Stimulated activated CD8-positive, alpha-beta memory T cell treated with anti-CD3 and anti-CD28 coated beads, Interleukin-4, amount 100 ng/mL, for 1 hour (primary cell): ENCODE measurements around the gene COPZ1.
A peak's percentile ranks its signal among the peaks of the same experiment; 100 is the strongest.

ENCODE experiments used
- DNase-seq, 2 donors: peaks; one replicate each; pipeline ENCODE4 v3.0.0-alpha.2; 2020; ENCODE audit warnings: low read depth in 2 of 2, low spot score in 1 of 2

COPZ1 gene

DNA sequence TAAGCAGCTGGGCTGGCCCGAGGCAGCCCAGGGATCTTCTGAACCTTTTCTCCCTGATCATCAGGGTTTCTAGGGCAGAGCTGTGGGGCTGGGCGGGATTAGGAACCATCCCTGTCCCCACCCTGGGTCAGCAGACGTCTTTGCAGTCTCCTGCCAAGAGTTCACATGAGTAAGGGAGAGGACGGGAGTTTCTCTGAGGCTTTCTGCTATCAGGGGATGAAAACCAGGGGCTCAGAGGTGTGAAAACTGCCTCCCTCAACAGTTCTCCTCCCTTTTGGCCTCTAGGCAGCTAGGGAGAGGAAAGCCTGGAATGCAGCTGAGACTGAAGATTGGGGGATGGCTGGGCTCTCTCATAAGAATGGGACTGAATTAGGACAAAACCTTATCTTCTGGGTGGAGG, 51.7 kb downstream of the COPZ1 start:
- no peak for DNase-seq

DNA sequence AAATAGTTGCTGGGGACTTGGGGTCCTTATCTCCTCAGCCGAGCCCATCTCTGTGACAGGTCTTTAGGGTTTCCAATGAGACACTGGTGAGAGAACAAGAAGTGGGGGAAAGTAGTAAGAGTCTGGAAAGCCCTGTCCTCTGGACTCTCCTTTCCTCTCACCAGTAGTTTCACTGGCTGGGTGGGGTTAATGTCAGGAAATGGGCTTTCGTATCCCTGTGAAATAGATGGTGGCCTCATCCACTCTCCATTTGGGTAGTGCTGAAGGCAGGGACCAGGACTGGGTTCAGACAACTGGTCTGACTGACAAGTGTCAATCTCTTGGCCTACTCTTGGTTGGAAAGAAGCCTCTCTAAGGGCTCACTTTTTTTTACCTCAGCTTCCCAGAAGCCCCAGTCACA, 52.1 kb downstream of the COPZ1 start:
- no peak for DNase-seq

DNA sequence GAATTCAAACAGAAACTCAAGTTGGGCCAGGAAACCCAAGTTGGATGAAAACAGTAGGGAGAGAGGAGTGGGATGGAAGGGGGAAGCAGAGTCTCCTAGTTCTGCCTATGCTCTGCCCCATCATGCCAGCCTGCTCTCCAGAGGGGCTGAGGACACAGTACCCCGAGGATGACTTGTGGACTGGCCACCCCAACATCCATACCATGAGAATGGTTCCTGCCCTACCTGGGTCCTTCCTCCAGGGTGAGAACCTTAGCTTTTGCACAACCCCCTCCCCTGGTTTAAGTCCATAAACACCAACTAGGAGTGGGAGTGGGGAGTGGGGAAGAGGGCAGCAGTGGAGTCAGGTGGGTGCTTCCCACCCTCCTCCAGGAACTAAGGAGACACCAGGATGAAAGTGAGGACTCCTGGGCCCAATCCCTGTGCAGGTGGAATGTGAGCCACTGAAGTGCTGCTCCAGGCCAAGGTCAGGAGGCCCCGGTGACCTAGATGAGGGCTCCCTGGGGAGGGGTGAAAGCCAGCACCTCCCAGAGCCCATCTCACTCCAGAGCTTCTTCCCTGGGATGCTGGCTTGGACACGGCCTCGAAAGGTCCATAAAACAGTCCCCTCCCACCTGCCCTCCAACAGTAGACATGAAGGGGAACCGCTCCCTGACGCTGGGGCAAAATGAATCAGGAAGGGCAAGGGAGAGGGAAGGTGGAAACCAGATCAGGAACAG, 53.0 kb downstream of the COPZ1 start:
- DNase-seq, result no peak

DNA sequence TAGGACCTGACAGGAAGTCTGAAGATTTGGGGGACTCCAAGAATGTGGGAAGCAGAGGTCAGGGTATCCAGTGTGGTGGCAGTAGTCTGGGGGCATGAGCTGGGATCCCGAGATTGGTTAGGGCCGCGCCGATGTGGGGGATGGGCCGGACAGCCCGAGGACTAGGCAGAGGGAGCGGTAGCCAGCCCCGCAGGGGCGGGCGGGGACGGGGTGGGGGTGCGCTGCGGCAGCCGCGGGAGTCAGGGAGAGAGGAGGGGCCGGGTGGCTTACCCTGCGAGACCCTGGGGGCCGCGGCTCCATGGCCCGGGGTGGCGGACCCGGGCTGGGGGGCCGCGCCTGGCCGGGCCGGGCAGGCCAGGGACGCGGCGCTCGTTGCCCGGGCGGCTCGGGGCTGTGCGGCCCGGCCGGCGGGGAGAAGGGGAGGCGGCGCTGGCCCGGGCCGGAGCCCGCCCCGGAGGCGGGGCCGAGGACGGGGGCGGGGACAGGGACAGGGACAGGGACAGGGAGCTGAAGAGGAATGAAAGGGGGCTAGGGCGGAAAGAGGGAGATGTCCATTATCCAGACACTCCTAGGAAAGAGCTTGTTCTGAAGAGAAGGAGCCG, 54.0 kb downstream of the COPZ1 start:
- no peak for DNase-seq

DNA sequence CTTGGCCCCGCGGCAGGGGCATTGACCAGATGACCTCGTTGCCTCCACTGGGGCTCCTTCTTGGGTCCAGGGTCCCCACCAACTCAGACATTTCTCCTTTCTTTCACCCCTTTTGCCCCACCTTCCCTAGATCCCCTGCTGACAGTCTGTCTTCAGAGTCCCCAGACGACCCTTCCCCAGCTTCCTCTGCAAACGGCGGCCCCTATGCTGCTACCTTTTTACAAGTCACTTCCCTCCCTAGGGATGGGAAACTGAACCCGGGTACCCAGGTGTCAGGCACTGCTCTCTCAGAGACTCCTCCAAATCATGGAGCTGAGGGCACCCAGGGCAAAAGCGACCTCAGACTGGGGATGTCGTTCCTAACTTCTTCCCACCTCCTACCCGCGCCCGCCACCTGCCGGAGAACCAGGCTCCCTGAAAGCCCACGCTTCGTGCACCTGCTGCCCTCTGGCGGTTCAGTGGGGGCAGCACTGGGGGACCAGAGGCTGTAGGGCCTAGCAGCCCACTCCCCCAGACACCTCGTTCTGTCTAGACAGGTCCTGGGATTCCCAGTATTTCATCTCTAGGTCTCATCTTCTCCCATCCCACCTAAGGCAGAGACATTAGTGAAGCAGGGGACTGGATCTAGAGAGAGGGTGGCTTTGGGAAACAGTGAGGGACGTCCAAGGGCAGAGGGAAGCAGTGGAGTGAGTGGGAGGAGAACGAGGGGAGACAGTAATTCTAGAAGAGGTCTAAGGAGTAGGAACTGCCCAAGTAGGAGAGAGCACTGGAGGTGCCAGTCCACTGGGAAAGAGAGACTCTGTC, 54.7 kb downstream of the COPZ1 start:
- DNase-seq, result peak; percentile 78 to 79

DNA sequence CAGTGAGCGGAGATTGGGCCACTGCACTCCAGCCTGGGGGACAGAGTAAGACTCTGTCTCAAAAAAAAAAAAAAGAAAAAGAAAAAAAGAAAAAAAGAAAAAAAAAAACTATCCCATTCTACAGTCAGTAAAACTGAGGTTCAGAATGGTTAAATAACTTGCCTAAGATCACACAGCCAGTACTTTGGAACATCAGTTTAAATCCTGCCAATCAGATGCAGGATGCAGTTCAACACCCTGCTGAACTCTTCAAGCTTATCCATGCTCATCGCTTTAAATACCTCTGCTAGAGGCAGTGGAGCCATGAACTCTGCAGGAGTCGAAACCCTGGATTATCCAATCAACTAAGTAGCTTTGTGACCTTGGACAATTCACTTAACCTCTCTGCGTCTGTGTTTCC, 56.2 kb downstream of the COPZ1 start:
- DNase-seq, result no peak

DNA sequence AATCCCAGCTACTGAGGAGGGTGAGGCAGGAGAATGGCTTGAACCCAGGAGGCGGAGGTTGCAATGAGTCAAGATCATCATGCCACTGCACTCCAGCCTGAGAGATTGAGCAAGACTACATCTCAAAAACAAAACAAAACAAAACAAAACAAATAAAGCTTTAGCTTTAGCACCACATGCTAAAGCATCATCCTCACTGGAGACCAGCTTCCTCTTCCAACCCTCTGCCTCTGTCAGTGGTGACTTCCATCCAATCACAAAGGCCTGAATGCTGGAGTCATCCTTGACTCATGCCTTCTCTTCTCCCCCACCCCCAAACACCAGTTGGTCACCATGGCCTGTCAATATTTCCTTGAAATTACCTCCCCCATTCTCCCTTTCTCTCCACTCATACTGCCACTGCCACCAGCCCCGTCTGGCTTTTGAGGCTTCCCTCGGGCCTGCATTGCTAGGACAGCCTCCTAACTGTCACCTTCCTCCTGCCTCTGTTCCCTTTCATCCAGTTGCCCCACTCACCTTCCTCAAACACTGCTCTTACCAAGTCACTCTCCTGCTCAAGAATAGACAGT, 58.2 kb downstream of the COPZ1 start:
- no peak for DNase-seq

DNA sequence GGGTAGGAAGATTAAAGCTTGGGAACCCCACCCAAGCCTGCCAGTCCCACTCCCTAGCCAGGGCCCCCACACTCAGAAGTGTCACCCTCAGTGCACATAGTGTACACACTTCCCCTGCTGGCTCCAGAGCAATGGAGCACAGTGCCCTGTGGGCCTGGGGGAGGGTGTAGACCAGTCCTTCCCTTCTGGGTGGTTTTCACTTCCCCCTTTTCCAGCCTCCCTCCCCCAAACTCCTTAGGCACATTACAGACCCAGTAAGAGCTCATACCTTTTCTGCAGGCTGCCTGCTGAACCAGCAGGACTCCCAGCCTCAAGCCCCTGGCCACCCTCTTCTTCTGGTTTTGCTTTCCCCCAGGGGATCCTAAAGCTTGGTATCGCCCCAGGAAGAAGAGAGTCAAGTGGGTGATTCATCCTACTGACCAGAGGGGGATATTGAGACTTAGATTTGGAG, 59.7 kb downstream of the COPZ1 start, which contains the start of gene ZNF385A:
Gene ZNF385A (minus strand): TSS at position 143 of the 451 bp plus-strand sequence. CDS start 219 bp downstream, outside the sequence.
- no peak for DNase-seq

DNA sequence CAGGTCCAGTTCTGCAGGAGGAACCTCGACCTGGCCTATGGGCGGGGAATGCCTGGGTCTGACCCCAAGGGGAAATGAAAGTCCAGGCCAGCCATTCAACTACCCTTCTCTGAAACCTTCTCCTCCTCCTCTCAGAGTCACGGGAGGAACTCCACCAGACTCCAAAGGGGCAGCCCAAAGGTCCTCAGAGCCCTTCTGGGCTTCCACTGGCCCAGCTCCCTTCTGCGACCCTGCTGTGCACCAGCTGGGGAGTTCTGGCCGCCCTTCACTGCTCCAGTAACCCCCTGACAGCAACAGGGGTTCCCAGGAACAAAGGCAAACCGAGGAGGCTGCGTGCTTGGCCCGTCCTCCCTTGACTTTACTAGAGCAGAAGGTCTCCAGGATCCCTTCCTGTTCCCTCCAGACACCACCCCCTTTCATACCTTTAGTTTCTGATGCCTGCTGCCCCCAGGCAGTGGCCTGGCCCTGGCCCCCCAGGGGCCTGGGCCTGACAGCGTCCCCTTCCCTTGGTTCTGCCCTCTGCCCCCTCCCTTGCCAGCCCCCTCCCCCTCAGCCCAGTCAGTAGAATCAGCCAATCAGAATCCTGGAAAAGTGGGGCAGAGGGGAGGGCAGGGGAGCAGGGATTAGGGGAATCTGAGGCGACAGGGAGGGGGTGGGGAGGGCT, 60.5 kb downstream of the COPZ1 start:
- no peak for DNase-seq

DNA sequence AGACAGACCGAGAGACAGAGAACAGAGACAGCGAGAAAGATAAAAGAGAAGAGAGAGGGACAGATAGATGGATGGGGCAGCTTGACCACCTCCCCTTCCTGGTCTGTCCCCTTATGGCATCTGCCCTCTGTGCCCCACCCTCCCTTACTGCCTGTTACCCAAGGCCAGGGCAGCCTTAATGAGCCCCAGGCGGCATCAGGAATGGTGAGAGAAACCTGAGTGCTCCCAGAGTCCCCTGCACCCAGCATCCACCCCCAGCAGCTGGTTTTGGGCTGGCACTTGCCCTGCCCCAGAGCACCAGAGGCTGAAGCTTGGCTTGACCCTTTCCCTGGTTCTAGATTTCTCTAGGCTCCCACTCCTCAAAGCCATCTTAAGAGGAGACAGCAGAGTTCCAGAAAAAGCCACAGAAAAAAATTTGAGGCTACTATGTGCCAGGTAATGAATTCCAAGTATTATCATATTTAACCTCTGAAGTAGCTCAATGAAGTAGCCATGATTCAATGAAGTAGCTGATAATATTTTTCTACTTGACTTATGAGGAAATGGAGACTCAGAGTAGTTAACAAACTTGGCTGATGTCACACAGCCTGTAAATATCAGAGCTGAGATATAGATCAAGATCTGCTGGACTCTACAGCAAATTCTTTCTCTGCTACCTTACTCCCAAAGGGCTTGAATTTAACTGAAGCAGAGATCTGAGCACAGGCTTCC, 61.6 kb downstream of the COPZ1 start:
- no peak for DNase-seq

DNA sequence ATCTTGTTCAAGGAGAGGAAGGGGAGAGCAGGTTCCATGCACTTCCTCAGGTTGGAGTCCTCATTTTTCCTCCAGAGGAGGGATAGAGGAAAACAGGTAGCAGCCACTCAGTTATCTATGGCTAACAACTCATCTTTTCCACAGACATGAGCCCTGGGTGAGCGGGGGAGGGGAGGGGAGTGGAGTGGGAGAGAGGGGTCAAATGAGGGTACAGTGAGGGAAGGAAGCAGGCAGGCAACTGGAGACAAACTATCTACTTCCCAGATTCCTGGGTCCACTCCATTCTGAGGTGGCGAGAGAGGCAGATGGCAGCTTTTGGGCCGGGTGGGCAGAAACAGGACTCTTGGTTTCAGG, 62.2 kb downstream of the COPZ1 start:
- DNase-seq, result no peak

DNA sequence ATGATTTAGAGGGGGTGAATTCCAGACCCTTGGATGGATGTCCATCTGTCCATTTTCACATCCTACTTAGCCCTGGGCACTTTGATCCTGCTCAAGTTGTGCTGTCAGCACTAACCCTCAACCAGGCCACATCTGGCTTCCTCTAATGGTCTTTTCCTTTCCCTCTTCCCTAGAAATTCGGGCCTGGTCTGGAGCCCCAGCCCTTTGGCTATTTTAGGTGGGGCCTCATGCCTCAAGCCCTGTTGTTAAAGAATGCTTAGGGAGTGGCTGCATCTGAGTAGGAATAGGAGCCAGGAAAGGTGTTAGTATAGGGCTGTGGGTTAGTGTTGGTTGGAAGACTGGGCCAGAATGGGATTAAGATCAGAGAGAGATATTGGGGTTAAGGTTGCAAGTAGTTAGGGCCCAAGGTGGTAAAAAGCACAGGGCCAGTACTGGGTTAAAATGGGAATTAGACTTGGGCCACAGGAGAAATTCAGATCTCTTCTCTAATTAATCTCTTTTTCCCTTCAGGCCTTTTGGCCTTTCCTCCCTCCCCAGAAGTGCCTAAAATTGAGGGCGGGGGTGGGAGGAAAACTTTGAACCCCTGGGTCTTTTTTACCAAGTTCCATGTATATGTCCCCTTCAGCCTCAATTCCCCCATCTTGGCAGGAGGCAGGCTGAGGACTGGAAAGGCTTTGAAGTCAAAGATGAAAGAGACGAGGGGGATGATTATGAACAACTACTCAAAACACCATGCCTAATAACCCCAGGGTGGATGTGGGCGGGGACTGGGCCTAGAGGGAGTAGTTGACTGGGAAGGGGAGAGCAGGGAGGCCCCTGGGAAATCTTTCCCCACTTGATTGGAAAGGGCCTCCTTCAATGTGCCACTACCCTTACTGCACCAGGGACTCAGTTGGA, 63.6 kb downstream of the COPZ1 start:
- no peak for DNase-seq

DNA sequence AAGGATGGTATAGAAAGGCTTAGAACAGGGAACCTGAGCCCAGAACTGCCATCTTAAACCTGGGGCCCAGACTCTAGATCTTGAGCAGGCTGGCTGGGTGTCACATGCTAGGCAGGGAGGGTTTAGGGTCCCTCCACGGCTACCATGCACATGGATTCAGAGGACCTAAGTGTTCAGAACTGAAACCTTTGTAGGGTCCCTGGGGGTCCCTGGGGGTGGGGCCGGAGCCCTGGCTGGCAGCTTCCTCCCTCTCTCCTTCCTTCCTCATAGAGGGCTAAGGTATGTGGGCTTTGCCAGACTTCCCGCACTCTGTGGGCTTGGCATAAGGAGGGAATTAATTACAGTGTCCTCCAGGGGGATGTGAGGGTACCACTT, 64.2 kb downstream of the COPZ1 start:
- DNase-seq, result no peak

DNA sequence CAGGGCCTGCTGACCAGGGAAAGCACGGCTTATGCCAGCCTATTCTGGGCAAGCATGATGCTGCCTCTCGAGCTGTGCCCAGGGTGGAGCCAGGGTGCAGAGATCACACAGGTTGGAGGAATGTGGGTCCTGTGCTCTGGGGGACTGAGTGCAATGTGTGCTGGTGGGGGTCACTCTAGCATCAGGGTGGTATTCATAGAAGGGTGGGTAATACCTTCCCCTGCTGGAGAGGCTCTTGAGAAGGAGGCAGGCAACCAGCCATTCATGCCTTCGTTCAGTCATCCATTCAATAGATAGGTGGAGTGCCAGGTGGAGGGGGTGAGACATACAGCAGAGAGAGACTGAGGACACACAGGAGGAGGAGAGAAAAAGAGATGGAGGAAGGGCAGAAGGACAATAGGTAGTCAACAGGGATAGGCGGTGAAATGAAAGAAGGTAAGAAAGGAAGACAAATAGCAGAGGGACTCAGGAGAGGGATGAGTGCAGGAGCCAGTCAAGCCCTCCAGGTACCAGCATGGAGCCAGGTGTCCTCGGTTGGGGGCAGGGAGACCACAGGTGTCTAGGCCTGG, 64.8 kb downstream of the COPZ1 start:
- DNase-seq, result no peak

DNA sequence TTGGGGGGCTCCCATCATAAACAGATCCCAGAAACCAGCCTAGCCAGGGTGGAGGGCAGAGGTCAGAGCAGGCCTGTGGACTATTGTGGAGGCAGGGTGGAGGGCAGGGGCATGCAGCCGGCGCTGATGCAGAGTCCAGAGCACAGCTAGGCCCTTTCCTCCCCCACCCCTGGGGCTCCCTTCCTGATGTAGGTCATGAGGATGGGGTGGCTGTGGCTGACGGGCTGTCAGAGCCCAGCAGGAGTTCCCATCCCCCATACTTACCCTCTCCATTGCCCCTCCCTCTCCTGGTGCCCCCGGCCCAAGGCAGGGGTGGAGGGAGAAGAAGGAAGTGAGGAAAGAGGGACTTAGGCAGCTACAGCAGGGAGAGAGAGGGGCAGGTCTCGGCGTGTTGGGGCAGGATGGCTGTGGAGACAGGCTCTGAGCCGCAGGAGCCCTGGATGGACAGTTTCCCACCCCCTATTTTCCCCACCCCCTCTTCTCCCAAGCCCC, 65.3 kb downstream of the COPZ1 start:
- DNase-seq, result no peak

DNA sequence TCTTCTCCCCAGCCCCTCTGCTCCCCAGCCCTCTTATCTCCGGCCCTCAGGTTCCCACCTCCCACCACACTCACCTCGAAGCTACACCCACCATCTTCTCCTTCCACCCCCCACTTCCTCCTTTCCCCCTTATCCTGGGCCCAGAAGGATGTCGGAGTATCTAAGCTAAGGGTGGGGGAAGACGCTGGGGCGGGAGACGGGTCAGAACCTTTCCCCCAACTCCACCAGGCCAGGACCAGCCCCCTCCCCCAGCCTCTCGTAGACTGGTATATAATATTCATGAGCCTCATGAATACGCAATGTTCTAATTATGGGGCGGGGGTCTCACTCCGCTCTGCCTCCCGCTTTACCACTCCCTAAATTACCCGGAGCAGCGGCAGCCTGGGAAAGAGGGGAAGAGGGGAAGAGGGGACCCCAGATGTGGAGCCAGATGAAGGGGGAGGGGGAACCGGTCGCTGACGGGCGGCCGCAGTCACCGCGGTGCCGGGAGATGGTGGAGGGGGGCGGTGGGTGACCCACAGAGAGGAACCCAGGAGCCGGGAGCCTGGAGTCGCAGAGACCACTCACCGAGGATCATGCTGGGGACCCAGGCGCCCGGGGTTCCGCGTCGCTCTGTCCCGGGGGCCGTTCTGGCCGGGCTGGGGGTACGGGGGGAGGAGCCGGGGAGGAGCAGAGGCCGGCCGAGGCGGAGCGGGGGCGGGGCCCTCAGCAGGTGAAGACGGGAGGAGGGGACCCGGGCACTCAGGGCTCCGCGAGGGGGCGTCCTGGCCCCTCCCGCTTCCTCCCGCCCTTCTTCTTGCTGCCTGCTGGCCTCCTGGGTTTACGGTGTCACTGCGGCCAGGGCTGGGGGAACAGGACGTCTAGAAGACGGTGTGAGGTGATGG, 66.0 kb downstream of the COPZ1 start:
- DNase-seq, result peak in 1 of 2 donors; percentile 38

DNA sequence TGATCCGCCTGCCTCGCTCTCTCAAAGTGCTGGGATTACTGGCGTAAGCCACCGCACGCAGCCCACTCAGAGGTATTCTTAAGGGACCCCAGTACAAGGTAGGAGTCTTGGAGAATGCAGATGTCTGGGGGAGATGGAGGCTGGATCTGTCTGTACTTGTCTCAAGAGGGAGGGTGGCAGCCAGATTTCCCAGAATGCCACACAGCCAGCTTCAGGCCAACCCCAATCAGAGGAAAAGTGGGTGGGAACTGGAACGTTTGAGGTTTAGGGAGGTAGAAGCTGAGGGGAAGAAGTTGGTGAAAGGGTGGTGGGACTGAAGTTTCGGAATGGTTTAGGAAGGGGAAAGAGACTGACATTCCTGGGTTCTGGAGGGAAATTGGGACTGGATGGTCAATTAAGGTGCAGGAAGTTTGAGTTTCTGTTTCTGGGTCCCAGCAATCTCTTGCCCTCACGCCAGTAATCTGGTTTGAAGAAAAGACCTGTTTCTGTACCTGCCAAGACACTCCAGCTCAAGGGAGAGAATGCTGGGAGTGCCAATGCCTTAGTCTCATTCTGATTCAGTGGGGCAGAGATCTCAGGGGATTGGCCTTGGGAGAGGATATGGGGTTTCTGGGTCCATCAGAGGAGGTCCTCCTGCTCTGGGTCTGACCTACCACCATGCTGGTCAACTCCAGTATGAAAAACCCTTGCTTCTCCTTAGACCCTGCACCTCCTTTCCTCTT, 67.7 kb downstream of the COPZ1 start:
- DNase-seq, result no peak

DNA sequence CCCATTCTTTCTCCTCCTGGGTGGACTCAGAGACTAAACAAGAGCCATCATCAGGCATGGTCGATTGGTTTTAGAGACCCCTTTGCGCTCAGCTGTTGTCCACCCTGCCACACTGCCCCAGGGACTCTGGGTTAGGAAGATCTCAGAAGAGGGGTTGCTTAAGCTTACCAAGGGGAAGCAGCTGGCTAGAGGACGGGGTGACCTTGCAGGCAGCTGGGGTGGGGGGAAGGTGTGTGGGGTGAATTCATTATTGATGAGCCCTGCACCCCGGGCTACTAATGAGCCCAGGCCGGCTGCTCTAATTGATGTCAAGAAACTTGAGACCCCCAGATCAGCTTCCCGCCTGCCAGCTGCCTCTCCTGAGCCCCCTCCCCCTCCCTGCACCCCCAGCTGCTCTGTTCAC, 68.3 kb downstream of the COPZ1 start:
- no peak for DNase-seq
